Heart left ventricle (tissue), 13 donors: ENCODE measurements around the gene LIN9.

ENCODE experiments used
- POLR2A ChIP-seq, 2 donors: fragments of 450-650 bp; IDR thresholded peaks; one replicate each; pipeline ENCODE4 v1.6.1; 2017; ENCODE audit warnings: antibody characterized with exemption in 2 of 2, mild to moderate bottlenecking in 2 of 2, moderate library complexity in 2 of 2
- TF ChIP-seq, protein P1 (sequence below), 12 donors: fragments of 200-600 bp; sonication (generic) in 4 of 12; IDR thresholded peaks; one replicate each; pipeline versions ENCODE4 v1.5.0 to v1.8.0; 2018 to 2022; ENCODE audit warnings: antibody characterized with exemption in 12 of 12, mild to moderate bottlenecking in 5 of 12
- donor health status: ischemic (EF 13 %, LVEDD 7.1; RV severe dilation, severe dysfunction).
- donor health status: DM: no; HTN: yes; CAD: no.
- donor health status: DM: no; HTN: no; CAD: no.
- donor health status: ischemic (EF 25% LVEDD 6.9; RV normal size, moderate dysfunction).
- donor health status: ischemic (EF 25% LVEDD 5.7; RV mildly dilated, moderate dysfunction).
- donor health status: ischemic (EF 35%, LVEDD 5.7; RV mildly dilated, moderate dysfunction).
- donor health status: nonischemic (EF 11% LVEDD 7.7; RV severe dilation, severe dysfunction).
- donor health status: DM: yes; HTN: yes; CAD: no.
- donor health status: PGD.
- donor health status: ischemic (EF 29% LVEDD 5.4; RV normal size, mild dysfunction).
- donor health status: nonischemic (EF 23%, LVEDD 6.1; RV moderate dilation, normal function).

DNA sequence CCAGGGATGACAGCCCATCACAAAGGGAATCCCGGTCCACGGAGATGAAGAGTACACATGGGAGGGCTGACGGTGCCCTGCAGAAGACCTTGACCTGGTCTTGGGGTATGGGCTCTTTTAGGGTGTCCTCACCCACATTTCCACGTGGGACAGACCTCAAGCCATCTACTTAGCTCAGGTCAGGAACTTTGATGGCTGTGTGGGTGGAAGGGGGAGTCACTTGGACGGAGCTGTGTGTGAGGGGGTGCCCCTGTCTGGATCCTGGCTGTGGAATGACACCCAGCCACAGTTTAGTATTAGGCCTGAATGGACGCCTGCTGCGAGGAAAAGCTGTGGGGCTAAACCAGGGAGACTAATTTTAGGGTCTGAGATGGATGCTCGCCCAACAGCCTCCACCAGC is 96.4 kb downstream of the LIN9 start:
- TF ChIP-seq POLR2A (IDR thresholded peaks at IDR 0.05), result no peak
- TF ChIP-seq, protein P1, sequence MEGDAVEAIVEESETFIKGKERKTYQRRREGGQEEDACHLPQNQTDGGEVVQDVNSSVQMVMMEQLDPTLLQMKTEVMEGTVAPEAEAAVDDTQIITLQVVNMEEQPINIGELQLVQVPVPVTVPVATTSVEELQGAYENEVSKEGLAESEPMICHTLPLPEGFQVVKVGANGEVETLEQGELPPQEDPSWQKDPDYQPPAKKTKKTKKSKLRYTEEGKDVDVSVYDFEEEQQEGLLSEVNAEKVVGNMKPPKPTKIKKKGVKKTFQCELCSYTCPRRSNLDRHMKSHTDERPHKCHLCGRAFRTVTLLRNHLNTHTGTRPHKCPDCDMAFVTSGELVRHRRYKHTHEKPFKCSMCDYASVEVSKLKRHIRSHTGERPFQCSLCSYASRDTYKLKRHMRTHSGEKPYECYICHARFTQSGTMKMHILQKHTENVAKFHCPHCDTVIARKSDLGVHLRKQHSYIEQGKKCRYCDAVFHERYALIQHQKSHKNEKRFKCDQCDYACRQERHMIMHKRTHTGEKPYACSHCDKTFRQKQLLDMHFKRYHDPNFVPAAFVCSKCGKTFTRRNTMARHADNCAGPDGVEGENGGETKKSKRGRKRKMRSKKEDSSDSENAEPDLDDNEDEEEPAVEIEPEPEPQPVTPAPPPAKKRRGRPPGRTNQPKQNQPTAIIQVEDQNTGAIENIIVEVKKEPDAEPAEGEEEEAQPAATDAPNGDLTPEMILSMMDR (IDR thresholded peaks at IDR 0.05), result no peak
